Kidney (tissue), 14 donors: ENCODE measurements around the gene EPS8. TPM values are rescaled to one million over a fixed set of nuclear protein-coding genes. Genes with fewer than 3 reads are reported as not detected.

ENCODE experiments used
- DNase-seq, 5 donors: peaks; one replicate each; pipeline ENCODE4 v3.0.0-alpha.2; 2013 to 2020
- FAIRE-seq: peaks from 2 replicates; lab custom pipeline; 2012; peaks lifted over from hg19 to GRCh38; lab: Jason Lieb, UNC
- H3K27ac ChIP-seq, 2 donors: one replicate each; pipeline ENCODE4 v1.7.0; 2013; ENCODE audit warnings: low read depth in 2 of 2, low read length in 2 of 2, inconsistent platforms in 1 of 2
- H3K27me3 ChIP-seq: one replicate; pipeline ENCODE4 v1.7.1; 2013; ENCODE audit warnings: low read length, inconsistent platforms; ENCODE audit not compliant: control insufficient read depth, insufficient read depth
- H3K36me3 ChIP-seq, 3 donors: one replicate each; pipeline versions ENCODE4 v1.7.0 to v1.7.1; 2013; ENCODE audit warnings: low read length in 3 of 3, control low read depth in 1 of 3, inconsistent platforms in 1 of 3; ENCODE audit not compliant: insufficient read depth in 3 of 3, control insufficient read depth in 2 of 3
- H3K4me1 ChIP-seq, 3 donors: one replicate each; pipeline versions ENCODE4 v1.7.0 to v1.7.1; 2013; ENCODE audit warnings: low read length in 3 of 3, inconsistent platforms in 1 of 3, low read depth in 1 of 3; ENCODE audit not compliant: control insufficient read depth in 2 of 3, insufficient read depth in 2 of 3
- H3K4me3 ChIP-seq, 3 donors: one replicate each; pipeline versions ENCODE4 v1.7.0 to v1.8.1; 2013; ENCODE audit warnings: low read length in 3 of 3, control low read depth in 1 of 3, inconsistent platforms in 1 of 3
- H3K9ac ChIP-seq, 3 donors: one replicate each; pipeline versions ENCODE4 v1.7.0 to v1.7.1; 2013; ENCODE audit warnings: low read length in 3 of 3, control low read depth in 1 of 3, inconsistent platforms in 1 of 3
- H3K9me3 ChIP-seq, 3 donors: one replicate each; pipeline versions ENCODE4 v1.7.0 to v1.7.1; 2013; ENCODE audit warnings: low read length in 3 of 3, control low read depth in 1 of 3, inconsistent platforms in 1 of 3; ENCODE audit not compliant: control insufficient read depth in 2 of 3, insufficient read depth in 1 of 3
- CTCF ChIP-seq: IDR thresholded peaks from 3 replicates; pipeline ENCODE4 v1.5.1; 2012; ENCODE audit warnings: mild to moderate bottlenecking, moderate library complexity, borderline replicate concordance; ENCODE audit not compliant: insufficient read depth; ENCODE audit errors: extremely low read depth
- intact Hi-C: fragments of 100-400 bp; cut with DNase I; formaldehyde crosslinking; loops from one replicate; pipeline ENCODE4 v1.11.1; 2022
- polyA plus RNA-seq: library from polyadenylated mRNA; stranded (reverse); fragments of 350-450 nt; fragmentation: Illumina TruSeq; extraction: RNeasy Lipid Tissue Mini Kit (QIAGEN cat#74804); gene quantifications from one replicate; pipeline ENCODE4 v1.2.3, GENCODE V29; 2014; ENCODE audit warnings: low read depth, low replicate concordance; ENCODE audit not compliant: insufficient read depth
- total RNA-seq: library from RNA; stranded (reverse); fragmentation: NEBNext Ultra II Directional; extraction: Animal tissue kit (Norgen Biotek cat#: 25700); gene quantifications from one replicate; pipeline ENCODE4 v1.2.1, GENCODE V29; 2021
- donor health status: control.
- donor health status: control.
- donor health status: control.
- donor health status: control.
- donor health status: control.
- donor health status: DM: yes; HTN: yes; CAD: no.
- donor health status: Normal renal cell carcinoma (clear cell type).

The EPS8 gene
- total and polyA plus RNA-seq, 2 donors from 2014 or later = 33.9 to 80.3 TPM

GRCh38 chr12:15687583-15687982 is 101.6 kb downstream of the EPS8 start:
- peak; percentile 15 for FAIRE-seq
- Histone ChIP-seq H3K36me3 (no peaks in the 10 kb centered on the region), H3K4me3 (no peak overlapping the region), H3K27ac (no peak overlapping the region), H3K9me3 (no peaks in the 10 kb centered on the region), H3K4me1 (peaks cover 2 to 9% (median 3%) of the 10 kb centered on the region in 3 donors), H3K27me3 (no peaks in the 10 kb centered on the region), H3K9ac (no peak overlapping the region)
- TF ChIP-seq CTCF = no peak
- intact Hi-C loops = no loop called here
- no peak for DNase-seq

GRCh38 chr12:15684896-15685658 is 104.1 kb downstream of the EPS8 start:
- no peak for TF ChIP-seq CTCF
- intact Hi-C loops = no loop called here
- Histone ChIP-seq H3K27ac (no peak overlapping the region), H3K4me1 (peaks cover 0 to 6% (median 2%) of the 10 kb centered on the region in 3 donors), H3K9me3 (no peaks in the 10 kb centered on the region), H3K27me3 (no peaks in the 10 kb centered on the region), H3K9ac (no peak overlapping the region), H3K36me3 (no peaks in the 10 kb centered on the region), H3K4me3 (no peak overlapping the region)
- FAIRE-seq (no peak), DNase-seq (no peak)

GRCh38 chr12:15682826-15683225 is 106.4 kb downstream of the EPS8 start:
- Histone ChIP-seq H3K9me3 (no peaks in the 10 kb centered on the region), H3K27ac (no peak overlapping the region), H3K9ac (no peak overlapping the region), H3K4me1 (no peaks in the 10 kb centered on the region), H3K4me3 (no peak overlapping the region), H3K27me3 (no peaks in the 10 kb centered on the region), H3K36me3 (no peaks in the 10 kb centered on the region)
- no peak for FAIRE-seq
- TF ChIP-seq CTCF = no peak
- DNase-seq = no peak
- intact Hi-C loops = no loop called here

GRCh38 chr12:15679151-15679550 is 110.0 kb downstream of the EPS8 start:
- no peaks in the 10 kb centered on the region for H3K36me3 ChIP-seq
- no peaks in the 10 kb centered on the region for H3K27me3 ChIP-seq
- H3K4me3 ChIP-seq = no peak overlapping the region
- no peaks in the 10 kb centered on the region for H3K9me3 ChIP-seq
- intact Hi-C loops = no loop called here
- H3K4me1 ChIP-seq = no peaks in the 10 kb centered on the region
- no peak for TF ChIP-seq CTCF
- FAIRE-seq (no peak), DNase-seq (no peak)
- no peak overlapping the region for H3K27ac ChIP-seq
- no peak overlapping the region for H3K9ac ChIP-seq
